ENCODE measurements around the gene ARMH4. TPM values are rescaled to one million over a fixed set of nuclear protein-coding genes. Genes with fewer than 3 reads are reported as not detected.

ARMH4 gene
- total and polyA plus RNA-seq, 10 of the 15 experiments (the other 5 are each of a cell fraction or from before 2014, with no cell fraction given) = 0.50 to 0.97 (median 0.60) TPM; not detected in 7

DNA sequence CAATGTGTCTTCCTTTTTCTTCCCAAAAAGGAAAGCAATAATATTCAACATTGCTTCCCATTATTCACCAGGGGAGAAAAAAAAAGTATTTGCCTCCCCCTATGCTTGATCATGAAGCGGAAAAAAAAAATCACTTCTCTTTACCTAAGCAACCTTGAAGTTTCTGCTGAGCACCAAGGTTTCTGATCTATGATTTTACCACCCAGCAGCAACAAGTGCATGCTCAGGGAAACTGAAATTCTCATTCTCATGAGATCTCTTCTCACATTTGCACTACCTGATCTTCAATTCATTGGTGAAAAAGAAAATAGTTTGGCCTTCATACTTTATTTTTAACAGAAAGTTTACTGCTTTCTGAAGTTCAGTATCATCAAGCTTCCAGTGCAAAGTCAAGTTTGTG lies 125.8 kb downstream of the ARMH4 start:
- no peak overlapping the region for H3K4me3 ChIP-seq
- H2AFZ ChIP-seq (ENCODE audit: control insufficient read depth, low read depth, low read length) = no peak overlapping the region
- no peaks in the 10 kb centered on the region for H3K9me3 ChIP-seq (replicated peaks; ENCODE audit: control insufficient read depth, insufficient read depth, low read length)
- H3K4me1 ChIP-seq (ENCODE audit: control insufficient read depth, insufficient read depth, low read length) = no peaks in the 10 kb centered on the region
- no peaks in the 10 kb centered on the region for H4K20me1 ChIP-seq (ENCODE audit: control insufficient read depth, insufficient read depth)
- WGBS (ENCODE audit: insufficient coverage, insufficient replicate concordance, low lambda C conversion rate, missing lambda C conversion rate) = 63% methylated on average over 1 of the region's 1 CpG
- H3K36me3 ChIP-seq (ENCODE audit: control insufficient read depth in 2 of 2, insufficient read depth in 2 of 2, low read length in 1 of 2) = no peaks in the 10 kb centered on the region
- intact Hi-C loops (cut with micrococcal nuclease; ENCODE audit: unreplicated experiment) = no loop called here
- H3K79me2 ChIP-seq (ENCODE audit: control insufficient read depth, insufficient read depth, low read length) = no peaks in the 10 kb centered on the region
- ChIA-PET RAD21 (ENCODE audit: unreplicated experiment) (no interaction called here), POLR2A (no interaction called here), CTCF (no interaction called here), SMC1A (ENCODE audit: uncharacterized antibody, unreplicated experiment) (no interaction called here)
- no peak overlapping the region for H3K9ac ChIP-seq (ENCODE audit: control insufficient read depth, insufficient read depth, low read length)
- H3K27ac ChIP-seq (ENCODE audit: control insufficient read depth, insufficient read depth) = no peak overlapping the region
- TF ChIP-seq, protein P1, sequence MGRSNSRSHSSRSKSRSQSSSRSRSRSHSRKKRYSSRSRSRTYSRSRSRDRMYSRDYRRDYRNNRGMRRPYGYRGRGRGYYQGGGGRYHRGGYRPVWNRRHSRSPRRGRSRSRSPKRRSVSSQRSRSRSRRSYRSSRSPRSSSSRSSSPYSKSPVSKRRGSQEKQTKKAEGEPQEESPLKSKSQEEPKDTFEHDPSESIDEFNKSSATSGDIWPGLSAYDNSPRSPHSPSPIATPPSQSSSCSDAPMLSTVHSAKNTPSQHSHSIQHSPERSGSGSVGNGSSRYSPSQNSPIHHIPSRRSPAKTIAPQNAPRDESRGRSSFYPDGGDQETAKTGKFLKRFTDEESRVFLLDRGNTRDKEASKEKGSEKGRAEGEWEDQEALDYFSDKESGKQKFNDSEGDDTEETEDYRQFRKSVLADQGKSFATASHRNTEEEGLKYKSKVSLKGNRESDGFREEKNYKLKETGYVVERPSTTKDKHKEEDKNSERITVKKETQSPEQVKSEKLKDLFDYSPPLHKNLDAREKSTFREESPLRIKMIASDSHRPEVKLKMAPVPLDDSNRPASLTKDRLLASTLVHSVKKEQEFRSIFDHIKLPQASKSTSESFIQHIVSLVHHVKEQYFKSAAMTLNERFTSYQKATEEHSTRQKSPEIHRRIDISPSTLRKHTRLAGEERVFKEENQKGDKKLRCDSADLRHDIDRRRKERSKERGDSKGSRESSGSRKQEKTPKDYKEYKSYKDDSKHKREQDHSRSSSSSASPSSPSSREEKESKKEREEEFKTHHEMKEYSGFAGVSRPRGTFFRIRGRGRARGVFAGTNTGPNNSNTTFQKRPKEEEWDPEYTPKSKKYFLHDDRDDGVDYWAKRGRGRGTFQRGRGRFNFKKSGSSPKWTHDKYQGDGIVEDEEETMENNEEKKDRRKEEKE (IDR thresholded peaks at IDR 0.05) = no peak
- TF ChIP-seq, protein P2, sequence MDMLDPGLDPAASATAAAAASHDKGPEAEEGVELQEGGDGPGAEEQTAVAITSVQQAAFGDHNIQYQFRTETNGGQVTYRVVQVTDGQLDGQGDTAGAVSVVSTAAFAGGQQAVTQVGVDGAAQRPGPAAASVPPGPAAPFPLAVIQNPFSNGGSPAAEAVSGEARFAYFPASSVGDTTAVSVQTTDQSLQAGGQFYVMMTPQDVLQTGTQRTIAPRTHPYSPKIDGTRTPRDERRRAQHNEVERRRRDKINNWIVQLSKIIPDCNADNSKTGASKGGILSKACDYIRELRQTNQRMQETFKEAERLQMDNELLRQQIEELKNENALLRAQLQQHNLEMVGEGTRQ (IDR thresholded peaks at IDR 0.05; ENCODE audit: borderline replicate concordance, low read depth, low read length) = no peak
- TF ChIP-seq, protein P3, sequence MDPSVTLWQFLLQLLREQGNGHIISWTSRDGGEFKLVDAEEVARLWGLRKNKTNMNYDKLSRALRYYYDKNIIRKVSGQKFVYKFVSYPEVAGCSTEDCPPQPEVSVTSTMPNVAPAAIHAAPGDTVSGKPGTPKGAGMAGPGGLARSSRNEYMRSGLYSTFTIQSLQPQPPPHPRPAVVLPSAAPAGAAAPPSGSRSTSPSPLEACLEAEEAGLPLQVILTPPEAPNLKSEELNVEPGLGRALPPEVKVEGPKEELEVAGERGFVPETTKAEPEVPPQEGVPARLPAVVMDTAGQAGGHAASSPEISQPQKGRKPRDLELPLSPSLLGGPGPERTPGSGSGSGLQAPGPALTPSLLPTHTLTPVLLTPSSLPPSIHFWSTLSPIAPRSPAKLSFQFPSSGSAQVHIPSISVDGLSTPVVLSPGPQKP (IDR thresholded peaks at IDR 0.05; ENCODE audit: low read depth, low read length) = no peak
- TF ChIP-seq RB1 (IDR thresholded peaks at IDR 0.05; ENCODE audit: borderline replicate concordance) = no peak
- no peak for TF ChIP-seq RUNX3 (IDR thresholded peaks at IDR 0.05; ENCODE audit: low read length)
- no peak for TF ChIP-seq TBL1XR1 (IDR thresholded peaks at IDR 0.05; ENCODE audit: low read depth, low read length)
- TF ChIP-seq CBX5 (IDR thresholded peaks at IDR 0.05; ENCODE audit: low read depth) = no peak
- no peak for TF ChIP-seq SRF (IDR thresholded peaks at IDR 0.05; ENCODE audit: low read depth in 2 of 2, low read length in 2 of 2)
- no peak for TF ChIP-seq FOS (IDR thresholded peaks at IDR 0.05; ENCODE audit: borderline replicate concordance, extremely low read depth, insufficient read length)
- DNase-seq (ENCODE audit: low read depth, low spot score) (no peak), ATAC-seq (no peak), FAIRE-seq (no peak)
- H3K4me2 ChIP-seq (ENCODE audit: control insufficient read depth, insufficient read depth) = no peak overlapping the region
- no TSS peak for BruUV-seq (replicated peaks)
- in situ Hi-C loops (cut with MboI) = no loop called here
- no peaks in the 10 kb centered on the region for H3K27me3 ChIP-seq (replicated peaks in 1 of 2; ENCODE audit: control insufficient read depth in 2 of 2, insufficient read depth in 2 of 2, low read length in 1 of 2)
